ENCODE measurements around the gene PSMB2.
"Not testable (repeated sequence)": the region's sequence is repeated elsewhere in the genome, so short reads cannot be mapped to it uniquely, and the experiment has no call there.

PSMB2 gene

GRCh38 chr1:35588197-35588910, 53.0 kb downstream of the PSMB2 start:
- H3K4me1 ChIP-seq (ENCODE audit: control insufficient read depth in 5 of 5, insufficient read depth in 5 of 5, low read length in 5 of 5), result peaks cover 0 to 8% (median 4%) of the 10 kb centered on the region in 5 donors
- no peaks in the 10 kb centered on the region for H3K9me3 ChIP-seq (ENCODE audit: control insufficient read depth in 5 of 5, low read length in 5 of 5)
- H3K27ac ChIP-seq (ENCODE audit: low read depth, low read length), result no peak overlapping the region

GRCh38 chr1:35587736-35588135, 53.6 kb downstream of the PSMB2 start:
- H3K9ac ChIP-seq (ENCODE audit: low read length in 5 of 5), result no peak overlapping the region
- no peaks in the 10 kb centered on the region for H3K9me3 ChIP-seq (ENCODE audit: control insufficient read depth in 5 of 5, low read length in 5 of 5)
- H3K4me3 ChIP-seq (ENCODE audit: low read depth in 1 of 5, low read length in 5 of 5), result no peak overlapping the region
- H3K36me3 ChIP-seq (ENCODE audit: control insufficient read depth in 5 of 5, insufficient read depth in 5 of 5, low read length in 5 of 5), result peaks cover 0 to 15% (median 6%) of the 10 kb centered on the region in 5 donors
- H3K27me3 ChIP-seq (ENCODE audit: control insufficient read depth in 5 of 5, insufficient read depth in 4 of 5, low read length in 5 of 5), result no peaks in the 10 kb centered on the region
- no peak overlapping the region for H3K27ac ChIP-seq (ENCODE audit: low read depth, low read length)
- peaks cover 0 to 8% (median 4%) of the 10 kb centered on the region in 5 donors for H3K4me1 ChIP-seq (ENCODE audit: control insufficient read depth in 5 of 5, insufficient read depth in 5 of 5, low read length in 5 of 5)

More at GRCh38 chr1:35588197-35588910, 53.0 kb downstream of the PSMB2 start:
- peaks cover 0 to 15% (median 6%) of the 10 kb centered on the region in 5 donors for H3K36me3 ChIP-seq (ENCODE audit: control insufficient read depth in 5 of 5, insufficient read depth in 5 of 5, low read length in 5 of 5)
- no peak overlapping the region for H3K9ac ChIP-seq (ENCODE audit: low read length in 5 of 5)
- H3K4me3 ChIP-seq (ENCODE audit: low read depth in 1 of 5, low read length in 5 of 5), result no peak overlapping the region
- no peaks in the 10 kb centered on the region for H3K27me3 ChIP-seq (ENCODE audit: control insufficient read depth in 5 of 5, insufficient read depth in 4 of 5, low read length in 5 of 5)

- no peak overlapping the region for H3K27ac ChIP-seq (ENCODE audit: low read depth, low read length)
- no peaks in the 10 kb centered on the region for H3K9me3 ChIP-seq (ENCODE audit: control insufficient read depth in 5 of 5, low read length in 5 of 5)
- H3K27me3 ChIP-seq (ENCODE audit: control insufficient read depth in 5 of 5, insufficient read depth in 4 of 5, low read length in 5 of 5), result no peaks in the 10 kb centered on the region
- no peak overlapping the region for H3K4me3 ChIP-seq (ENCODE audit: low read depth in 1 of 5, low read length in 5 of 5)
- peaks cover 0 to 15% (median 6%) of the 10 kb centered on the region in 5 donors for H3K36me3 ChIP-seq (ENCODE audit: control insufficient read depth in 5 of 5, insufficient read depth in 5 of 5, low read length in 5 of 5)
- H3K9ac ChIP-seq (ENCODE audit: low read length in 5 of 5), result no peak overlapping the region
- peaks cover 0 to 8% (median 4%) of the 10 kb centered on the region in 5 donors for H3K4me1 ChIP-seq (ENCODE audit: control insufficient read depth in 5 of 5, insufficient read depth in 5 of 5, low read length in 5 of 5)
Measured at GRCh38 chr1:35586808-35587207, 54.5 kb downstream of the PSMB2 start.

GRCh38 chr1:35585805-35586204, 55.5 kb downstream of the PSMB2 start:
- H3K9ac ChIP-seq (ENCODE audit: low read length in 5 of 5); H3K36me3 ChIP-seq (ENCODE audit: control insufficient read depth in 5 of 5, insufficient read depth in 5 of 5, low read length in 5 of 5); H3K4me1 ChIP-seq (ENCODE audit: control insufficient read depth in 5 of 5, insufficient read depth in 5 of 5, low read length in 5 of 5); H3K4me3 ChIP-seq (ENCODE audit: low read depth in 1 of 5, low read length in 5 of 5); H3K9me3 ChIP-seq (ENCODE audit: control insufficient read depth in 5 of 5, low read length in 5 of 5); H3K27me3 ChIP-seq (ENCODE audit: control insufficient read depth in 5 of 5, insufficient read depth in 4 of 5, low read length in 5 of 5); H3K27ac ChIP-seq (ENCODE audit: low read depth, low read length): not testable (repeated sequence)

GRCh38 chr1:35585281-35585680, 56.0 kb downstream of the PSMB2 start:
- Histone ChIP-seq H3K9me3 (ENCODE audit: control insufficient read depth in 5 of 5, low read length in 5 of 5) (no peaks in the 10 kb centered on the region), H3K27ac (ENCODE audit: low read depth, low read length) (no peak overlapping the region), H3K4me3 (ENCODE audit: low read depth in 1 of 5, low read length in 5 of 5) (no peak overlapping the region), H3K27me3 (ENCODE audit: control insufficient read depth in 5 of 5, insufficient read depth in 4 of 5, low read length in 5 of 5) (no peaks in the 10 kb centered on the region), H3K4me1 (ENCODE audit: control insufficient read depth in 5 of 5, insufficient read depth in 5 of 5, low read length in 5 of 5) (peaks cover 0 to 8% (median 4%) of the 10 kb centered on the region in 5 donors), H3K36me3 (ENCODE audit: control insufficient read depth in 5 of 5, insufficient read depth in 5 of 5, low read length in 5 of 5) (peaks cover 0 to 4% (median 0%) of the 10 kb centered on the region in 5 donors), H3K9ac (ENCODE audit: low read length in 5 of 5) (no peak overlapping the region)

GRCh38 chr1:35581621-35582020, 59.7 kb downstream of the PSMB2 start:
- H3K36me3 ChIP-seq (ENCODE audit: control insufficient read depth in 5 of 5, insufficient read depth in 5 of 5, low read length in 5 of 5); H3K27ac ChIP-seq (ENCODE audit: low read depth, low read length); H3K9ac ChIP-seq (ENCODE audit: low read length in 5 of 5); H3K4me3 ChIP-seq (ENCODE audit: low read depth in 1 of 5, low read length in 5 of 5); H3K9me3 ChIP-seq (ENCODE audit: control insufficient read depth in 5 of 5, low read length in 5 of 5): not testable (repeated sequence)
- Histone ChIP-seq H3K4me1 (ENCODE audit: control insufficient read depth in 5 of 5, insufficient read depth in 5 of 5, low read length in 5 of 5) (peaks cover 0 to 27% (median 24%) of the 10 kb centered on the region in 5 donors), H3K27me3 (ENCODE audit: control insufficient read depth in 5 of 5, insufficient read depth in 4 of 5, low read length in 5 of 5) (peaks cover 0 to 11% (median 0%) of the 10 kb centered on the region in 5 donors)

- H3K36me3 ChIP-seq (ENCODE audit: control insufficient read depth in 5 of 5, insufficient read depth in 5 of 5, low read length in 5 of 5), result no peaks in the 10 kb centered on the region
- H3K27ac ChIP-seq (ENCODE audit: low read depth, low read length), result no peak overlapping the region
- H3K27me3 ChIP-seq (ENCODE audit: control insufficient read depth in 5 of 5, insufficient read depth in 4 of 5, low read length in 5 of 5), result peaks cover 0 to 18% (median 3%) of the 10 kb centered on the region in 5 donors
- no peaks in the 10 kb centered on the region for H3K9me3 ChIP-seq (ENCODE audit: control insufficient read depth in 5 of 5, low read length in 5 of 5)
- no peak overlapping the region for H3K4me3 ChIP-seq (ENCODE audit: low read depth in 1 of 5, low read length in 5 of 5)
- peaks cover 0 to 33% (median 24%) of the 10 kb centered on the region in 5 donors for H3K4me1 ChIP-seq (ENCODE audit: control insufficient read depth in 5 of 5, insufficient read depth in 5 of 5, low read length in 5 of 5)
- no peak overlapping the region for H3K9ac ChIP-seq (ENCODE audit: low read length in 5 of 5)
Measured at GRCh38 chr1:35580949-35581388, 60.4 kb downstream of the PSMB2 start.

GRCh38 chr1:35577071-35577998, 64.0 kb downstream of the PSMB2 start:
- Histone ChIP-seq H3K9ac (ENCODE audit: low read length in 5 of 5) (peak overlapping the region in 4 of 5 donors; percentile 53 to 75 (median 70)), H3K4me1 (ENCODE audit: control insufficient read depth in 5 of 5, insufficient read depth in 5 of 5, low read length in 5 of 5) (peaks cover 0 to 43% (median 33%) of the 10 kb centered on the region in 5 donors), H3K27me3 (ENCODE audit: control insufficient read depth in 5 of 5, insufficient read depth in 4 of 5, low read length in 5 of 5) (peaks cover 10 to 51% (median 21%) of the 10 kb centered on the region in 5 donors), H3K4me3 (ENCODE audit: low read depth in 1 of 5, low read length in 5 of 5) (peak overlapping the region; percentile 63 to 81 (median 73)), H3K9me3 (ENCODE audit: control insufficient read depth in 5 of 5, low read length in 5 of 5) (no peaks in the 10 kb centered on the region), H3K36me3 (ENCODE audit: control insufficient read depth in 5 of 5, insufficient read depth in 5 of 5, low read length in 5 of 5) (no peaks in the 10 kb centered on the region), H3K27ac (ENCODE audit: low read depth, low read length) (no peak overlapping the region)

GRCh38 chr1:35576766-35577070, 64.6 kb downstream of the PSMB2 start:
- peak overlapping the region in 3 of 5 donors; percentile 22 to 78 (median 73) for H3K4me3 ChIP-seq (ENCODE audit: low read depth in 1 of 5, low read length in 5 of 5)
- H3K9me3 ChIP-seq (ENCODE audit: control insufficient read depth in 5 of 5, low read length in 5 of 5); H3K9ac ChIP-seq (ENCODE audit: low read length in 5 of 5); H3K27ac ChIP-seq (ENCODE audit: low read depth, low read length); H3K36me3 ChIP-seq (ENCODE audit: control insufficient read depth in 5 of 5, insufficient read depth in 5 of 5, low read length in 5 of 5): not testable (repeated sequence)
- peaks cover 11 to 55% (median 26%) of the 10 kb centered on the region in 5 donors for H3K27me3 ChIP-seq (ENCODE audit: control insufficient read depth in 5 of 5, insufficient read depth in 4 of 5, low read length in 5 of 5)
- peaks cover 0 to 43% (median 33%) of the 10 kb centered on the region in 5 donors for H3K4me1 ChIP-seq (ENCODE audit: control insufficient read depth in 5 of 5, insufficient read depth in 5 of 5, low read length in 5 of 5)

All from subcutaneous abdominal adipose tissue (tissue), 5 donors.